Measurements from ENCODE around the gene ADAMTS16.
A peak's percentile ranks its signal among the peaks of the same experiment; 100 is the strongest.

The ADAMTS16 gene

GRCh38 chr5:5191906-5192305, 51.8 kb downstream of the ADAMTS16 start:
- Histone ChIP-seq H3K9ac (ENCODE audit: low read length) (no peak overlapping the region), H3K27me3 (ENCODE audit: insufficient read depth, low read length) (no peaks in the 10 kb centered on the region), H3K4me1 (ENCODE audit: control insufficient read depth in 1 of 2, insufficient read depth in 2 of 2, low read length in 2 of 2) (peaks cover 9 to 25% of the 10 kb centered on the region in 2 experiments), H3K14ac (ENCODE audit: low read length) (peak overlapping the region; percentile 43), H3K18ac (ENCODE audit: low read length) (peak overlapping the region; percentile 59), H3K4ac (ENCODE audit: low read depth, low read length) (no peak overlapping the region), H3K36me3 (ENCODE audit: control insufficient read depth in 1 of 2, insufficient read depth in 2 of 2, low read length in 2 of 2) (no peaks in the 10 kb centered on the region), H2BK12ac (ENCODE audit: low read length) (peak overlapping the region; percentile 72), H2AK5ac (ENCODE audit: low read length) (no peak overlapping the region), H4K8ac (ENCODE audit: low read depth, low read length) (no peak overlapping the region), H3K27ac (ENCODE audit: low read depth, low read length) (peak overlapping the region; percentile 48), H2BK5ac (ENCODE audit: low read depth, low read length, poor library complexity) (peak overlapping the region; percentile 36), H4K12ac (ENCODE audit: low read depth, low read length) (no peak overlapping the region), H4K91ac (ENCODE audit: low read depth, low read length) (peak overlapping the region; percentile 55), H3K79me2 (ENCODE audit: control insufficient read depth, insufficient read depth, low read length, poor library complexity) (no peaks in the 10 kb centered on the region), H3K23ac (ENCODE audit: low read length) (no peak overlapping the region), H3K4me3 (ENCODE audit: low read depth, low read length) (no peak overlapping the region), H2BK120ac (ENCODE audit: insufficient read depth, low read length, poor library complexity) (peak overlapping the region; percentile 83), H3K9me3 (ENCODE audit: insufficient read depth, low read depth, low read length) (no peaks in the 10 kb centered on the region), H3K4me2 (ENCODE audit: low read length) (no peak overlapping the region), H3K79me1 (ENCODE audit: low read length) (peaks cover 10% of the 10 kb centered on the region), H2AFZ (ENCODE audit: insufficient read depth, low read length, poor library complexity) (no peak overlapping the region)
- WGBS (ENCODE audit: extremely low coverage, insufficient coverage, insufficient read length) = no CpG with 5 or more reads among the region's 3 CpGs
- DNase-seq = peak; percentile 56 to 86

GRCh38 chr5:5192681-5193080, 52.6 kb downstream of the ADAMTS16 start:
- no peaks in the 10 kb centered on the region for H3K79me2 ChIP-seq (ENCODE audit: control insufficient read depth, insufficient read depth, low read length, poor library complexity)
- peaks cover 10% of the 10 kb centered on the region for H3K79me1 ChIP-seq (ENCODE audit: low read length)
- peak overlapping the region; percentile 57 for H3K14ac ChIP-seq (ENCODE audit: low read length)
- no peak overlapping the region for H3K9ac ChIP-seq (ENCODE audit: low read length)
- H2AFZ ChIP-seq (ENCODE audit: insufficient read depth, low read length, poor library complexity) = no peak overlapping the region
- H3K23ac ChIP-seq (ENCODE audit: low read length) = no peak overlapping the region
- peak overlapping the region; percentile 84 for H4K91ac ChIP-seq (ENCODE audit: low read depth, low read length)
- peak overlapping the region; percentile 48 for H3K27ac ChIP-seq (ENCODE audit: low read depth, low read length)
- H4K8ac ChIP-seq (ENCODE audit: low read depth, low read length) = no peak overlapping the region
- peaks cover 9 to 25% of the 10 kb centered on the region in 2 experiments for H3K4me1 ChIP-seq (ENCODE audit: control insufficient read depth in 1 of 2, insufficient read depth in 2 of 2, low read length in 2 of 2)
- peak overlapping the region; percentile 83 for H2BK120ac ChIP-seq (ENCODE audit: insufficient read depth, low read length, poor library complexity)
- H3K4me3 ChIP-seq (ENCODE audit: low read depth, low read length) = no peak overlapping the region
- H3K4ac ChIP-seq (ENCODE audit: low read depth, low read length) = no peak overlapping the region
- no peak overlapping the region for H4K12ac ChIP-seq (ENCODE audit: low read depth, low read length)
- H2AK5ac ChIP-seq (ENCODE audit: low read length) = no peak overlapping the region
- no peaks in the 10 kb centered on the region for H3K36me3 ChIP-seq (ENCODE audit: control insufficient read depth in 1 of 2, insufficient read depth in 2 of 2, low read length in 2 of 2)
- no peak overlapping the region for H3K18ac ChIP-seq (ENCODE audit: low read length)
- H3K27me3 ChIP-seq (ENCODE audit: insufficient read depth, low read length) = no peaks in the 10 kb centered on the region
- no peak overlapping the region for H2BK5ac ChIP-seq (ENCODE audit: low read depth, low read length, poor library complexity)
- no peaks in the 10 kb centered on the region for H3K9me3 ChIP-seq (ENCODE audit: insufficient read depth, low read depth, low read length)
- peak overlapping the region; percentile 96 for H2BK12ac ChIP-seq (ENCODE audit: low read length)
- peak in 1 of 2 donors; percentile 36 for DNase-seq
- no peak overlapping the region for H3K4me2 ChIP-seq (ENCODE audit: low read length)
- WGBS (ENCODE audit: extremely low coverage, insufficient coverage, insufficient read length) = no CpG with 5 or more reads among the region's 2 CpGs

GRCh38 chr5:5195128-5195918, 55.2 kb downstream of the ADAMTS16 start:
- Histone ChIP-seq H3K18ac (ENCODE audit: low read length) (no peak overlapping the region), H2BK5ac (ENCODE audit: low read depth, low read length, poor library complexity) (no peak overlapping the region), H2AK5ac (ENCODE audit: low read length) (no peak overlapping the region), H4K8ac (ENCODE audit: low read depth, low read length) (no peak overlapping the region), H4K12ac (ENCODE audit: low read depth, low read length) (no peak overlapping the region), H3K4ac (ENCODE audit: low read depth, low read length) (no peak overlapping the region), H3K36me3 (ENCODE audit: control insufficient read depth in 1 of 2, insufficient read depth in 2 of 2, low read length in 2 of 2) (no peaks in the 10 kb centered on the region), H3K9me3 (ENCODE audit: insufficient read depth, low read depth, low read length) (no peaks in the 10 kb centered on the region), H2BK120ac (ENCODE audit: insufficient read depth, low read length, poor library complexity) (no peak overlapping the region), H3K14ac (ENCODE audit: low read length) (no peak overlapping the region), H2BK12ac (ENCODE audit: low read length) (no peak overlapping the region), H3K79me1 (ENCODE audit: low read length) (peaks cover 8% of the 10 kb centered on the region), H3K23ac (ENCODE audit: low read length) (no peak overlapping the region), H3K79me2 (ENCODE audit: control insufficient read depth, insufficient read depth, low read length, poor library complexity) (no peaks in the 10 kb centered on the region), H3K9ac (ENCODE audit: low read length) (no peak overlapping the region), H3K4me2 (ENCODE audit: low read length) (no peak overlapping the region), H3K27me3 (ENCODE audit: insufficient read depth, low read length) (no peaks in the 10 kb centered on the region), H3K27ac (ENCODE audit: low read depth, low read length) (no peak overlapping the region), H2AFZ (ENCODE audit: insufficient read depth, low read length, poor library complexity) (no peak overlapping the region), H3K4me3 (ENCODE audit: low read depth, low read length) (no peak overlapping the region), H4K91ac (ENCODE audit: low read depth, low read length) (no peak overlapping the region), H3K4me1 (ENCODE audit: control insufficient read depth in 1 of 2, insufficient read depth in 2 of 2, low read length in 2 of 2) (peaks cover 9 to 23% of the 10 kb centered on the region in 2 experiments)
- no peak for DNase-seq
- WGBS (ENCODE audit: extremely low coverage, insufficient coverage, insufficient read length) = no CpG with 5 or more reads among the region's 4 CpGs

GRCh38 chr5:5198135-5198534, 58.0 kb downstream of the ADAMTS16 start:
- Histone ChIP-seq H3K4me1 (ENCODE audit: control insufficient read depth in 1 of 2, insufficient read depth in 2 of 2, low read length in 2 of 2) (peaks cover 0 to 4% of the 10 kb centered on the region in 2 experiments), H3K79me2 (ENCODE audit: control insufficient read depth, insufficient read depth, low read length, poor library complexity) (no peaks in the 10 kb centered on the region), H3K18ac (ENCODE audit: low read length) (no peak overlapping the region), H4K12ac (ENCODE audit: low read depth, low read length) (no peak overlapping the region), H3K27ac (ENCODE audit: low read depth, low read length) (no peak overlapping the region), H3K9ac (ENCODE audit: low read length) (no peak overlapping the region), H3K9me3 (ENCODE audit: insufficient read depth, low read depth, low read length) (no peaks in the 10 kb centered on the region), H4K91ac (ENCODE audit: low read depth, low read length) (no peak overlapping the region), H3K4me2 (ENCODE audit: low read length) (no peak overlapping the region), H3K23ac (ENCODE audit: low read length) (no peak overlapping the region), H3K27me3 (ENCODE audit: insufficient read depth, low read length) (no peaks in the 10 kb centered on the region), H3K4me3 (ENCODE audit: low read depth, low read length) (no peak overlapping the region), H3K36me3 (ENCODE audit: control insufficient read depth in 1 of 2, insufficient read depth in 2 of 2, low read length in 2 of 2) (no peaks in the 10 kb centered on the region), H2BK5ac (ENCODE audit: low read depth, low read length, poor library complexity) (no peak overlapping the region), H4K8ac (ENCODE audit: low read depth, low read length) (no peak overlapping the region), H3K14ac (ENCODE audit: low read length) (no peak overlapping the region), H2BK120ac (ENCODE audit: insufficient read depth, low read length, poor library complexity) (no peak overlapping the region), H2AFZ (ENCODE audit: insufficient read depth, low read length, poor library complexity) (no peak overlapping the region), H3K4ac (ENCODE audit: low read depth, low read length) (no peak overlapping the region), H2AK5ac (ENCODE audit: low read length) (no peak overlapping the region), H2BK12ac (ENCODE audit: low read length) (peak overlapping the region; percentile 69), H3K79me1 (ENCODE audit: low read length) (peaks cover 2% of the 10 kb centered on the region)
- no CpG with 5 or more reads among the region's 7 CpGs for whole genome bisulfite sequencing (ENCODE audit: extremely low coverage, insufficient coverage, insufficient read length)
- DNase-seq = no peak

Measured in trophoblast cell (in vitro differentiated cells and primary cell).